Measurements from ENCODE around the gene FIS1.
"Not testable (repeated sequence)": the region's sequence is repeated elsewhere in the genome, so short reads cannot be mapped to it uniquely, and the experiment has no call there.

Gene FIS1

DNA sequence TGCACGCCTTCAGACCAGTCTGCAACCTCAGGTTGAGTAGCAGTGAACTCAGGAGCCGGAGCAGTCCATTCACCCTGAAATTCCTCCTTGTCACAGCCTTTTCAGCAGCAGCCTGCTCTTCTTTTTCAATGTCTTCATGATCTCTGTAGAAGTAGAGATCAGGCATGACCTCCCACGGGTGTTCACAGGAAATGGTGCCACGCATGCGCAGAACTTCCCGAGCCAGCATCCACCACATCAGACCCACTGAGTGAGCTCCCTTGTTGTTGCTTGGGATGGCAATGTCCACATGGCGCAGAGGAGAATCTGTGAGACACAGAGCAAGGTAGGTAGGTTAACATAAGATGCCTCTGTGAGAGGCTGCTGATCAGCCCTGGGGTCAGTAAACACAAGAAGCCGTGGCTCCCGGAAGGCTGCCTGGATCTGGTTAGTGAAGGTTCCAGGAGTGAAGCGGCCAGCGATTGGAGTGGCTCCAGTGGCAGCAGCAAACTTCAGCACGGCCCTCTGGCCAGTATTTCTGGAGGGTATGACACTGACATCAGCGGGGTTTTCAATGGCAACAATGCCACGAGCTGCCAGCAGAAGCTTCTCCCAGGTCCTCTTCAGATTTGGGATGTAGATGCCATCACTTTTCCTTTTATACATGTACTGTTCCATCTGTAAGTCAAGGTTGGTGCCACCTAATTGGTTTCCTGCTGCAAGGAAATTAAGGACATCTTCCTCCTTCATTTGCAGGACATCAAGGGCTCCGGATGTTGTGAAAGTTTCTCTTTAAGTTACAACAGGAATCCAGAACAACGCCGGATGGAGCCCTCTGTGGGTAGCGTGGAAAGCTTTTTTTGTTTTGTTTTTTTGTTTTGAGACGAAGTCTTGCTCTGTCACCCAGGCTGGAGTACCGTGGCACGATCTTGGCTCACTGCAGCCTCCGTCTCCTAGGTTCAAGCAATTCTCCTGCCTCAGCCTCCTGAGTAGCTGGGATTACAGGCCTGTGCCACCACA is 40.8 kb downstream of the FIS1 start:
- peak; percentile 56 for DNase-seq (ENCODE audit: low spot score)

DNA sequence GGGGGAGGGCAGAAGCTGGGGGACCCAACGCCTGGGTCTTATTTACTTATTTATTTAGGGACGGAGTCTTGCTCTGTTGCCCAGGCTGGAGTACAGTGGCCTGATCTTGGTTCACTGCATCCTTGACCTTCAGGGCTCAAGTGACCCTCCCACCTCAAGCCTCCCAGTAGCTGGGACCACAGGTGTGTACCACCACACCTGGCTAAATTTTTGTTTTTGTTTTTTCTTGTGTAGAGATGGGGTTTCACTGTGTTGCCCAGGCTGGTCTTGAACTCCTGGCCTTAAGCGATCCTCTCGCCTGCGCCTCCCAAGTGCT is 42.3 kb downstream of the FIS1 start:
- DNase-seq (ENCODE audit: low spot score), result no peak

- DNase-seq (ENCODE audit: low spot score), result peak; percentile 40
Measured at GRCh38 chr7:101201695-101202602, 42.9 kb downstream of the FIS1 start.

- DNase-seq (ENCODE audit: low spot score), result no peak
Measured at GRCh38 chr7:101200862-101201599, 43.9 kb downstream of the FIS1 start, which contains the start of gene MOGAT3. TSS of gene MOGAT3 (minus strand) at chr7:101201036. CDS start at chr7:101200854, 182 bp downstream.

DNA sequence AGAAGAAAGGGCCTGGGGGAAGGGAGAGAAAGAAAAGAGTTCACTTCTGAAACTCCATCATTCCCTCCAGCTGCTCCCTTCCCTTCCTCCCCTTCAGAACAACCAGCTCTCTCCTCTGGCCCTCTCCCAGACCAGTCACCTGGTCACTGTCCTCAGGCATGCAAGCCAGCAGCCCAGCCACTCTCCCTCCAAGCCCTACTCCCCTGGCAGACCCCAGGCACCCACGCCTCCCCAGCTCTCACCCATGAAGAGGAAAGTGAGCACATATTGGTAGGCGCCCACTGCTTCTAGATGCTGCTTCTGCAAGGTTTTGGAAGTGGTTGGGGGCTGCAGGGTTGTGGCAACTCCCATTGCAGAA is 44.4 kb downstream of the FIS1 start:
- DNase-seq (ENCODE audit: low spot score), result no peak

GRCh38 chr7:101199522-101199921 is 45.4 kb downstream of the FIS1 start:
- DNase-seq (ENCODE audit: low spot score), result not testable (repeated sequence)

GRCh38 chr7:101198476-101198875 is 46.4 kb downstream of the FIS1 start:
- DNase-seq (ENCODE audit: low spot score), result no peak

DNA sequence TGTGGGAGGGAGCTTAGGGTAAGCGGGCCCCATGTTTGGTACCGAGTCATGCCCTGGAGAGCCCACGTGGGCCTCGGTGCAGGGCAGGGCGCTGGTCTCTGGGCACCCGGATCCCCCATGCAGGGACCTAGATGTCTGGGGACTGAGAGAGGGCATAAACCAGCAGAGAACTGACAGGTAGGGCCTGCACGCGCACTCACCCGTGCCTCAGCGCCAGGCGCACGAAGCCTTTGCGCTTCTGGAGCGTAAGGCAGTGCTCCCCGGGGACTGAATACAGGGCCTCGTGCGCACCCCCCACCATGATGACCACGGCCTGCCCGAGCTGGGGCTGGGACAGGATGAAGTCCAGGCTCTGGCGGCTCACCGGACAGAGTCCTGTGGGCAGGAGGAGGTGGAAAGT is 46.9 kb downstream of the FIS1 start:
- DNase-seq (ENCODE audit: low spot score), result no peak

GRCh38 chr7:101195884-101196283 is 49.0 kb downstream of the FIS1 start:
- DNase-seq (ENCODE audit: low spot score), result no peak

Data from GM03348 (cell line).